ENCODE data around the gene MRPL52. TPM values are rescaled to one million over a fixed set of nuclear protein-coding genes. Genes with fewer than 3 reads are reported as not detected.

Gene MRPL52
- total and polyA plus RNA-seq, 2 of the 13 experiments (the other 11 are each of a cell fraction or from before 2014, with no cell fraction given) = 118 to 329 TPM

GRCh38 chr14:22820731-22821130 is 9.0 kb upstream of the MRPL52 start (continued):
- TF ChIP-seq ZNF800 (CRISPR knock-in tag; IDR thresholded peaks at IDR 0.05) (no peak), GLI4 (CRISPR knock-in tag; IDR thresholded peaks at IDR 0.05; ENCODE audit: borderline replicate concordance) (no peak), PHF20 (CRISPR knock-in tag; IDR thresholded peaks at IDR 0.05) (0 out of 2 replicates have a peak, but pooled peaks have one; percentile 30), ZMYM2 (CRISPR knock-in tag; IDR thresholded peaks at IDR 0.05) (0 out of 2 replicates have a peak, but pooled peaks have one; percentile 6), CAMTA2 (CRISPR knock-in tag; IDR thresholded peaks at IDR 0.05; ENCODE audit: borderline replicate concordance) (no peak), HOXA7 (CRISPR knock-in tag; IDR thresholded peaks at IDR 0.05) (no peak)

DNA sequence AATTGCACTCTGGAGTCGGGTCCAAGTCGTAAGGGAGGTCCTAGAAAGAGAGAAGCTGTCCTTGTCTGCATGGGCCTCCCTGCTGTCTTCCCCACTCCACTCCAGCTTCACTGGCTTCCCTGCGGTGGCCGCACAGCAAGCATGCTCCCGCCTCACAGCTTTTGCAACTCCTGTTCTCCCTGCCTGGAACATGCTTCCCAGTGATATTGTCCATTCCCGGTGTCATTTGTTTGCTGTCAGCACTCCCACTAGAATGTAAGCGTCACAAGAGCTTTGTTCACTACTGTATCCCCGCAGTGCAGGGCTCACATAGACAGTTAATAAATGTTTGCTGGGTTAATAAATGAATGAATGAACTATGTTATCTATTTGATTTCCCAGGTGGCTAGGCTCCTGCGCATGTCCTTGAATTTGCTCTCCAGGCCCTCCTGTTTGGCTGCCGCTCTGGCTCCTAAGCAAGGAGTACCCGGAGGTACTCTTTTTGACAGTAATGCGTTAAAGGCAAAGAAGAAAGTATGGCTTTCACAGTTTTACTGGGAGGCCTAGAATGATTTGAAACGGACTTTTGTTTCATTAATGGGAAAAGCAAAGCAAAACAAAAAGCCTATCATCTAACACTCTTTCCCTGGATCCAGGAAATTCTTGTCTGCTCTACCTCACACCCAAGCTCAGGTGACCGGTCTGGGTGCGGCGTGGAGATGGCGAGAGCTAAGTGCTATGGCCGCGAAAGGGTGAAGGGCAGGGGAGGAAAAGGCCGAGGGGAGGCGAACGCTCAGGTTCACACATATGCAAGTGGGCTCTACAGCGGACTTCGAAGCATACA is 8.3 kb upstream of the MRPL52 start:
- H2AFZ ChIP-seq (ENCODE audit: low read length) = peak overlapping the region; percentile 10
- 0 out of 5 replicates have a peak, but pooled peaks cover 0 to 3% of the 10 kb centered on the region in 2 experiments for H3K27me3 ChIP-seq (ENCODE audit: control insufficient read depth in 1 of 2, insufficient read depth in 2 of 2, low read length in 2 of 2)
- BruUV-seq (replicated peaks) = no TSS peak
- in situ Hi-C loops (cut with HindIII; ENCODE audit: extremely low pct_ligation_motif_present, low pct_unique_long_range_greater_than_20kb) (loop anchor here (5.0 kb wide), 1 partner anchor 81 kb away; no protein-coding TSS in a partner anchor), intact Hi-C loops (cut with micrococcal nuclease; ENCODE audit: unreplicated experiment) (loop anchor here (1.0 to 2.0 kb wide), 2 partner anchors 79 to 265 kb away; no protein-coding TSS in a partner anchor)
- DNase-seq (ENCODE audit: low spot score) = peak; percentile 84
- no peak overlapping the region for H3K27ac ChIP-seq (ENCODE audit: extremely low read length, insufficient read depth, low read length)
- H3K79me2 ChIP-seq (ENCODE audit: insufficient read depth, low read length) = no peaks in the 10 kb centered on the region
- H3K9me3 ChIP-seq (ENCODE audit: low read length) = no peaks in the 10 kb centered on the region
- peak overlapping the region; percentile 60 for H3K4me2 ChIP-seq (ENCODE audit: low read depth, low read length)
- peak; percentile 50 for ATAC-seq
- H3K4me1 ChIP-seq (ENCODE audit: insufficient read depth, low read length) = peaks cover 67% of the 10 kb centered on the region
- CTCF ChIA-PET (ENCODE audit: low intra/inter-chr PET ratio, low total read pairs) = interaction anchor here (1.0 to 6.1 kb wide), 3 partner anchors 32 to 264 kb away, joined by 4 to 141 read pairs (median 20); no protein-coding TSS in a partner anchor
- no peaks in the 10 kb centered on the region for H4K20me1 ChIP-seq (ENCODE audit: insufficient read depth, low read length)
- FAIRE-seq = peak; percentile 18
- H3K36me3 ChIP-seq (replicated peaks in 1 of 2; ENCODE audit: control insufficient read depth in 1 of 2, insufficient read depth in 2 of 2, low read length in 2 of 2) = no peaks in the 10 kb centered on the region
- no peak overlapping the region for H3K9ac ChIP-seq (ENCODE audit: insufficient read depth, low read depth, low read length)
- H3K4me3 ChIP-seq (replicated peaks in 1 of 3; ENCODE audit: insufficient read depth in 1 of 3, low read depth in 2 of 3, low read length in 3 of 3) = peak overlapping the region in 2 of 3 experiments; percentile 0 to 30; a peak in 2 of 6 replicates
- POLR2A ChIA-PET = interaction anchor here (0.6 to 3.5 kb wide), 11 partner anchors 9 to 232 kb away, joined by 3 to 29 read pairs (median 6); partner anchors contain the start of genes DAD1, LRP10, MMP14 and OXA1L
- 30% methylated on average over 24 of the region's 24 CpGs for WGBS (ENCODE audit: low lambda C conversion rate)
- TF ChIP-seq RNF219 (CRISPR knock-in tag; IDR thresholded peaks at IDR 0.05) (0 out of 2 replicates have a peak, but pooled peaks have one; percentile 47), ZNF580 (CRISPR knock-in tag; IDR thresholded peaks at IDR 0.05; ENCODE audit: borderline replicate concordance, low read depth) (peak; percentile 97), ZNF672 (CRISPR knock-in tag; IDR thresholded peaks at IDR 0.05) (no peak)
- TF ChIP-seq, protein P1, sequence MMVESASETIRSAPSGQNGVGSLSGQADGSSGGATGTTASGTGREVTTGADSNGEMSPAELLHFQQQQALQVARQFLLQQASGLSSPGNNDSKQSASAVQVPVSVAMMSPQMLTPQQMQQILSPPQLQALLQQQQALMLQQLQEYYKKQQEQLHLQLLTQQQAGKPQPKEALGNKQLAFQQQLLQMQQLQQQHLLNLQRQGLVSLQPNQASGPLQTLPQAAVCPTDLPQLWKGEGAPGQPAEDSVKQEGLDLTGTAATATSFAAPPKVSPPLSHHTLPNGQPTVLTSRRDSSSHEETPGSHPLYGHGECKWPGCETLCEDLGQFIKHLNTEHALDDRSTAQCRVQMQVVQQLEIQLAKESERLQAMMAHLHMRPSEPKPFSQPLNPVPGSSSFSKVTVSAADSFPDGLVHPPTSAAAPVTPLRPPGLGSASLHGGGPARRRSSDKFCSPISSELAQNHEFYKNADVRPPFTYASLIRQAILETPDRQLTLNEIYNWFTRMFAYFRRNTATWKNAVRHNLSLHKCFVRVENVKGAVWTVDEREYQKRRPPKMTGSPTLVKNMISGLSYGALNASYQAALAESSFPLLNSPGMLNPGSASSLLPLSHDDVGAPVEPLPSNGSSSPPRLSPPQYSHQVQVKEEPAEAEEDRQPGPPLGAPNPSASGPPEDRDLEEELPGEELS (CRISPR knock-in tag; IDR thresholded peaks at IDR 0.05) = no peak; the same call in 1 of the 2 replicates
- TF ChIP-seq, protein P2, sequence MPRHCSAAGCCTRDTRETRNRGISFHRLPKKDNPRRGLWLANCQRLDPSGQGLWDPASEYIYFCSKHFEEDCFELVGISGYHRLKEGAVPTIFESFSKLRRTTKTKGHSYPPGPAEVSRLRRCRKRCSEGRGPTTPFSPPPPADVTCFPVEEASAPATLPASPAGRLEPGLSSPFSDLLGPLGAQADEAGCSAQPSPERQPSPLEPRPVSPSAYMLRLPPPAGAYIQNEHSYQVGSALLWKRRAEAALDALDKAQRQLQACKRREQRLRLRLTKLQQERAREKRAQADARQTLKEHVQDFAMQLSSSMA (CRISPR knock-in tag; IDR thresholded peaks at IDR 0.05) = peak; percentile 96

Measured in HepG2 (cell line).